Measurements from ENCODE around the gene NKX3-2.

DNA sequence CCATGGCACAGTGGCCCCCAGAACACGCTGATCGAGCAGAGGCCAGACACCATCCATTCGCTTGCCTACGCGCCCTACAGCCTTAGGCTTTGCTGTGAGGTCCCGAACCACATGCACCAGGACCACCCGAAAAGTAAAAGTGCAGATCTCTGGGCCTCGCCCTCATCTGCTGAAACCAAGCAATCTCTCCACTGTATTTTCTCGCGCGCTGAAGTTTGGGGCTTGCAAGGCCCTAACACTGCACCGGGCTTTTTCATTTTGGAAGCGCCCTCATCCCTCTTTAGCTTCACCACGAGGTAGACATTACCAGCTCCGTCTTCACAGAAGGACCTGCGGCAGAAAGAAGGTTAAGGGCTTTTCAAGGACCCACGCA lies 21.2 kb downstream of the NKX3-2 start:
- TF ChIP-seq EZH2 (IDR thresholded peaks at IDR 0.05; ENCODE audit: insufficient read depth, poor library complexity, severe bottlenecking) (peak; percentile 9), EZH2phosphoT487 (IDR thresholded peaks at IDR 0.05; ENCODE audit: insufficient read depth, low read depth) (no peak)
